ENCODE results near the gene KIF3B. TPM values are rescaled to one million over a fixed set of nuclear protein-coding genes. Genes with fewer than 3 reads are reported as not detected.
"Not testable (repeated sequence)": the region's sequence is repeated elsewhere in the genome, so short reads cannot be mapped to it uniquely, and the experiment has no call there.

The KIF3B gene
- polyA plus RNA-seq, 1 donor = 47.9 TPM

GRCh38 chr20:32363492-32363891 lies 86.0 kb downstream of the KIF3B start:
- Histone ChIP-seq H3K4me1 (ENCODE audit: control insufficient read depth, insufficient read depth, low read length) (peaks cover 15% of the 10 kb centered on the region), H3K27ac (ENCODE audit: low read length) (no peak overlapping the region), H3K36me3 (ENCODE audit: control insufficient read depth, insufficient read depth, low read length) (peaks cover 2% of the 10 kb centered on the region), H3K9me3 (ENCODE audit: control insufficient read depth, low read depth, low read length) (no peaks in the 10 kb centered on the region), H3K27me3 (ENCODE audit: control insufficient read depth, insufficient read depth, low read length) (no peaks in the 10 kb centered on the region), H3K4me3 (ENCODE audit: low read length) (no peak overlapping the region)
- 67% methylated on average over 1 of the region's 2 CpGs for WGBS (ENCODE audit: insufficient coverage, low lambda C conversion rate)
- DNase-seq = peak in 1 of 2 donors; percentile 16

- no peak for DNase-seq
- H3K27me3 ChIP-seq (ENCODE audit: control insufficient read depth, insufficient read depth, low read length) = no peaks in the 10 kb centered on the region
- WGBS (ENCODE audit: insufficient coverage, low lambda C conversion rate) = 83% methylated on average over 3 of the region's 7 CpGs
- H3K27ac ChIP-seq (ENCODE audit: low read length) = no peak overlapping the region
- peaks cover 18% of the 10 kb centered on the region for H3K4me1 ChIP-seq (ENCODE audit: control insufficient read depth, insufficient read depth, low read length)
- no peaks in the 10 kb centered on the region for H3K9me3 ChIP-seq (ENCODE audit: control insufficient read depth, low read depth, low read length)
- H3K4me3 ChIP-seq (ENCODE audit: low read length) = no peak overlapping the region
- peaks cover 4% of the 10 kb centered on the region for H3K36me3 ChIP-seq (ENCODE audit: control insufficient read depth, insufficient read depth, low read length)
Measured at GRCh38 chr20:32364554-32365208, 87.2 kb downstream of the KIF3B start.

- Histone ChIP-seq H3K4me3 (ENCODE audit: low read length) (no peak overlapping the region), H3K9me3 (ENCODE audit: control insufficient read depth, low read depth, low read length) (no peaks in the 10 kb centered on the region), H3K27ac (ENCODE audit: low read length) (no peak overlapping the region), H3K27me3 (ENCODE audit: control insufficient read depth, insufficient read depth, low read length) (no peaks in the 10 kb centered on the region), H3K36me3 (ENCODE audit: control insufficient read depth, insufficient read depth, low read length) (peaks cover 11% of the 10 kb centered on the region), H3K4me1 (ENCODE audit: control insufficient read depth, insufficient read depth, low read length) (peaks cover 18% of the 10 kb centered on the region)
- DNase-seq = no peak
- WGBS (ENCODE audit: insufficient coverage, low lambda C conversion rate) = no CpG with 5 or more reads among the region's 5 CpGs
Measured at GRCh38 chr20:32365564-32365963, 88.1 kb downstream of the KIF3B start.

GRCh38 chr20:32366380-32366779 lies 88.9 kb downstream of the KIF3B start:
- Histone ChIP-seq H3K36me3 (ENCODE audit: control insufficient read depth, insufficient read depth, low read length) (peaks cover 18% of the 10 kb centered on the region), H3K9me3 (ENCODE audit: control insufficient read depth, low read depth, low read length) (no peaks in the 10 kb centered on the region), H3K27me3 (ENCODE audit: control insufficient read depth, insufficient read depth, low read length) (no peaks in the 10 kb centered on the region), H3K4me1 (ENCODE audit: control insufficient read depth, insufficient read depth, low read length) (peaks cover 18% of the 10 kb centered on the region), H3K4me3 (ENCODE audit: low read length) (no peak overlapping the region), H3K27ac (ENCODE audit: low read length) (no peak overlapping the region)
- no peak for DNase-seq
- WGBS (ENCODE audit: insufficient coverage, low lambda C conversion rate) = no CpG with 5 or more reads among the region's 2 CpGs

- Histone ChIP-seq H3K36me3 (ENCODE audit: control insufficient read depth, insufficient read depth, low read length) (peaks cover 21% of the 10 kb centered on the region), H3K27me3 (ENCODE audit: control insufficient read depth, insufficient read depth, low read length) (no peaks in the 10 kb centered on the region), H3K9me3 (ENCODE audit: control insufficient read depth, low read depth, low read length) (no peaks in the 10 kb centered on the region), H3K27ac (ENCODE audit: low read length) (no peak overlapping the region), H3K4me1 (ENCODE audit: control insufficient read depth, insufficient read depth, low read length) (peaks cover 14% of the 10 kb centered on the region), H3K4me3 (ENCODE audit: low read length) (no peak overlapping the region)
- no peak for DNase-seq
Measured at GRCh38 chr20:32368323-32368722, 90.9 kb downstream of the KIF3B start.

GRCh38 chr20:32368925-32369324 lies 91.5 kb downstream of the KIF3B start:
- WGBS (ENCODE audit: insufficient coverage, low lambda C conversion rate) = 83% methylated on average over 1 of the region's 6 CpGs
- Histone ChIP-seq H3K4me3 (ENCODE audit: low read length) (no peak overlapping the region), H3K27me3 (ENCODE audit: control insufficient read depth, insufficient read depth, low read length) (no peaks in the 10 kb centered on the region), H3K9me3 (ENCODE audit: control insufficient read depth, low read depth, low read length) (no peaks in the 10 kb centered on the region), H3K4me1 (ENCODE audit: control insufficient read depth, insufficient read depth, low read length) (peaks cover 8% of the 10 kb centered on the region), H3K27ac (ENCODE audit: low read length) (no peak overlapping the region), H3K36me3 (ENCODE audit: control insufficient read depth, insufficient read depth, low read length) (peaks cover 22% of the 10 kb centered on the region)
- peak in 1 of 2 donors; percentile 25 for DNase-seq

- no peaks in the 10 kb centered on the region for H3K27me3 ChIP-seq (ENCODE audit: control insufficient read depth, insufficient read depth, low read length)
- no CpG with 5 or more reads among the region's 2 CpGs for WGBS (ENCODE audit: insufficient coverage, low lambda C conversion rate)
- H3K4me1 ChIP-seq (ENCODE audit: control insufficient read depth, insufficient read depth, low read length) = peaks cover 3% of the 10 kb centered on the region
- DNase-seq = no peak
- H3K9me3 ChIP-seq (ENCODE audit: control insufficient read depth, low read depth, low read length) = no peaks in the 10 kb centered on the region
- H3K27ac ChIP-seq (ENCODE audit: low read length) = no peak overlapping the region
- H3K36me3 ChIP-seq (ENCODE audit: control insufficient read depth, insufficient read depth, low read length) = peaks cover 37% of the 10 kb centered on the region
- no peak overlapping the region for H3K4me3 ChIP-seq (ENCODE audit: low read length)
Measured at GRCh38 chr20:32370897-32371296, 93.4 kb downstream of the KIF3B start.

- 67% methylated on average over 1 of the region's 2 CpGs for WGBS (ENCODE audit: insufficient coverage, low lambda C conversion rate)
- H3K36me3 ChIP-seq (ENCODE audit: control insufficient read depth, insufficient read depth, low read length) = peaks cover 37% of the 10 kb centered on the region
Measured at GRCh38 chr20:32378461-32378860, 101.0 kb downstream of the KIF3B start.

GRCh38 chr20:32380037-32380436 lies 102.6 kb downstream of the KIF3B start:
- H3K27ac ChIP-seq (ENCODE audit: low read length); H3K27me3 ChIP-seq (ENCODE audit: control insufficient read depth, insufficient read depth, low read length); H3K9me3 ChIP-seq (ENCODE audit: control insufficient read depth, low read depth, low read length); H3K4me1 ChIP-seq (ENCODE audit: control insufficient read depth, insufficient read depth, low read length); H3K4me3 ChIP-seq (ENCODE audit: low read length); DNase-seq: not testable (repeated sequence)
- H3K36me3 ChIP-seq (ENCODE audit: control insufficient read depth, insufficient read depth, low read length) = peaks cover 30% of the 10 kb centered on the region
- WGBS (ENCODE audit: insufficient coverage, low lambda C conversion rate) = no CpG with 5 or more reads among the region's 9 CpGs

More at GRCh38 chr20:32378461-32378860, 101.0 kb downstream of the KIF3B start:
- no peaks in the 10 kb centered on the region for H3K9me3 ChIP-seq (ENCODE audit: control insufficient read depth, low read depth, low read length)
- DNase-seq = no peak
- H3K4me1 ChIP-seq (ENCODE audit: control insufficient read depth, insufficient read depth, low read length) = no peaks in the 10 kb centered on the region
- no peak overlapping the region for H3K27ac ChIP-seq (ENCODE audit: low read length)
- H3K4me3 ChIP-seq (ENCODE audit: low read length) = no peak overlapping the region
- no peaks in the 10 kb centered on the region for H3K27me3 ChIP-seq (ENCODE audit: control insufficient read depth, insufficient read depth, low read length)

GRCh38 chr20:32380745-32381144 lies 103.3 kb downstream of the KIF3B start:
- Histone ChIP-seq H3K27ac (ENCODE audit: low read length) (no peak overlapping the region), H3K4me1 (ENCODE audit: control insufficient read depth, insufficient read depth, low read length) (no peaks in the 10 kb centered on the region), H3K9me3 (ENCODE audit: control insufficient read depth, low read depth, low read length) (no peaks in the 10 kb centered on the region), H3K27me3 (ENCODE audit: control insufficient read depth, insufficient read depth, low read length) (no peaks in the 10 kb centered on the region), H3K36me3 (ENCODE audit: control insufficient read depth, insufficient read depth, low read length) (peaks cover 28% of the 10 kb centered on the region), H3K4me3 (ENCODE audit: low read length) (no peak overlapping the region)
- WGBS (ENCODE audit: insufficient coverage, low lambda C conversion rate) = no CpG with 5 or more reads among the region's 3 CpGs
- DNase-seq = no peak
